Tibial nerve (tissue), 3 donors: Measurements from ENCODE around the gene TEX26.

Source experiments
- CTCF ChIP-seq, 5 experiments: fragments of 200-600 bp in 3 of 5; fragments of 450-650 bp in 2 of 5; sonication (generic) in 3 of 5; IDR thresholded peaks; one replicate each; pipeline ENCODE4 v1.5.1; 2016 to 2019; ENCODE audit warnings: antibody characterized with exemption in 5 of 5, mild to moderate bottlenecking in 3 of 5, moderate library complexity in 2 of 5
- POLR2A ChIP-seq, 2 donors: fragments of 450-650 bp; IDR thresholded peaks; one replicate each; pipeline ENCODE4 v1.6.1; 2017; ENCODE audit warnings: antibody characterized with exemption in 2 of 2, mild to moderate bottlenecking in 2 of 2, moderate library complexity in 2 of 2

- TF ChIP-seq CTCF (IDR thresholded peaks at IDR 0.05) (no peak), POLR2A (IDR thresholded peaks at IDR 0.05) (no peak)
Measured at GRCh38 chr13:30991184-30991583, 58.7 kb downstream of the TEX26 start.
